ENCODE data around the gene CDK6. TPM values are rescaled to one million over a fixed set of nuclear protein-coding genes. Genes with fewer than 3 reads are reported as not detected.

CDK6 gene
- total RNA-seq, 2 donors from 2014 or later = 28.5 to 36.6 TPM

GRCh38 chr7:92631850-92632487, 204.4 kb downstream of the CDK6 start:
- TF ChIP-seq CTCF (conservative IDR thresholded peaks at IDR 0.05) = no peak
- Mint-ChIP-seq H3K4me3 (no peak overlapping the region), H3K27me3 (ENCODE audit: insufficient read depth) (no peaks in the 10 kb centered on the region), H3K4me1 (peaks cover 24% of the 10 kb centered on the region), H3K36me3 (ENCODE audit: low read depth) (peaks cover 11% of the 10 kb centered on the region), H3K9me3 (peaks cover 6% of the 10 kb centered on the region), H3K27ac (no peak overlapping the region)
- Histone ChIP-seq H3K36me3 (ENCODE audit: control insufficient read depth, insufficient read depth, low read length) (peaks cover 16% of the 10 kb centered on the region), H3K9me3 (ENCODE audit: control insufficient read depth, low read length) (peaks cover 18% of the 10 kb centered on the region), H3K27me3 (ENCODE audit: control insufficient read depth, insufficient read depth, low read length, poor library complexity, severe bottlenecking) (no peaks in the 10 kb centered on the region), H3K9ac (ENCODE audit: extremely low read depth, low read length, poor library complexity, severe bottlenecking) (no peak overlapping the region), H3K4me1 (ENCODE audit: control insufficient read depth, insufficient read depth, low read length) (peaks cover 11% of the 10 kb centered on the region), H3K4me3 (ENCODE audit: low read length) (no peak overlapping the region), H3K27ac (ENCODE audit: low read depth, low read length) (no peak overlapping the region)
- WGBS, 2 experiments (ENCODE audit: insufficient coverage in 1 of 2, insufficient read length in 1 of 2) = 93% methylated on average over 2 of the region's 2 CpGs; no CpG with 5 or more reads in 1 of the 2 experiments
- DNase-seq = no peak

GRCh38 chr7:92631067-92631849, 205.1 kb downstream of the CDK6 start:
- Histone ChIP-seq H3K36me3 (ENCODE audit: control insufficient read depth, insufficient read depth, low read length) (peaks cover 17% of the 10 kb centered on the region), H3K4me3 (ENCODE audit: low read length) (no peak overlapping the region), H3K27ac (ENCODE audit: low read depth, low read length) (no peak overlapping the region), H3K9me3 (ENCODE audit: control insufficient read depth, low read length) (peaks cover 20% of the 10 kb centered on the region), H3K4me1 (ENCODE audit: control insufficient read depth, insufficient read depth, low read length) (peaks cover 11% of the 10 kb centered on the region), H3K9ac (ENCODE audit: extremely low read depth, low read length, poor library complexity, severe bottlenecking) (no peak overlapping the region), H3K27me3 (ENCODE audit: control insufficient read depth, insufficient read depth, low read length, poor library complexity, severe bottlenecking) (no peaks in the 10 kb centered on the region)
- no peak overlapping the region for H3K4me3 Mint-ChIP-seq
- H3K27ac Mint-ChIP-seq = no peak overlapping the region
- H3K9me3 Mint-ChIP-seq = peaks cover 6% of the 10 kb centered on the region
- WGBS, 2 experiments (ENCODE audit: insufficient coverage in 1 of 2, insufficient read length in 1 of 2) = 86 to 93% methylated on average over 1 to 5 of the region's 5 CpGs
- TF ChIP-seq CTCF (conservative IDR thresholded peaks at IDR 0.05) = no peak
- H3K27me3 Mint-ChIP-seq (ENCODE audit: insufficient read depth) = no peaks in the 10 kb centered on the region
- no peak for DNase-seq
- H3K4me1 Mint-ChIP-seq = peaks cover 28% of the 10 kb centered on the region
- peaks cover 14% of the 10 kb centered on the region for H3K36me3 Mint-ChIP-seq (ENCODE audit: low read depth)

GRCh38 chr7:92629779-92630178, 206.6 kb downstream of the CDK6 start:
- no peak overlapping the region for H3K4me3 Mint-ChIP-seq
- DNase-seq = no peak
- H3K4me1 Mint-ChIP-seq = peaks cover 28% of the 10 kb centered on the region
- H3K4me1 ChIP-seq (ENCODE audit: control insufficient read depth, insufficient read depth, low read length) = peaks cover 3% of the 10 kb centered on the region
- peaks cover 7% of the 10 kb centered on the region for H3K9me3 Mint-ChIP-seq
- no peaks in the 10 kb centered on the region for H3K27me3 ChIP-seq (ENCODE audit: control insufficient read depth, insufficient read depth, low read length, poor library complexity, severe bottlenecking)
- WGBS, 2 experiments (ENCODE audit: insufficient coverage in 1 of 2, insufficient read length in 1 of 2) = 90% methylated on average over 1 of the region's 2 CpGs; no CpG with 5 or more reads in 1 of the 2 experiments
- no peak overlapping the region for H3K27ac ChIP-seq (ENCODE audit: low read depth, low read length)
- H3K4me3 ChIP-seq (ENCODE audit: low read length) = no peak overlapping the region
- no peaks in the 10 kb centered on the region for H3K27me3 Mint-ChIP-seq (ENCODE audit: insufficient read depth)
- H3K9ac ChIP-seq (ENCODE audit: extremely low read depth, low read length, poor library complexity, severe bottlenecking) = no peak overlapping the region
- peaks cover 21% of the 10 kb centered on the region for H3K9me3 ChIP-seq (ENCODE audit: control insufficient read depth, low read length)
- H3K36me3 Mint-ChIP-seq (ENCODE audit: low read depth) = peaks cover 15% of the 10 kb centered on the region
- H3K27ac Mint-ChIP-seq = no peak overlapping the region
- no peak for TF ChIP-seq CTCF (conservative IDR thresholded peaks at IDR 0.05)
- peaks cover 17% of the 10 kb centered on the region for H3K36me3 ChIP-seq (ENCODE audit: control insufficient read depth, insufficient read depth, low read length)
